ENCODE results near the gene SLC16A14.

SLC16A14 gene

DNA sequence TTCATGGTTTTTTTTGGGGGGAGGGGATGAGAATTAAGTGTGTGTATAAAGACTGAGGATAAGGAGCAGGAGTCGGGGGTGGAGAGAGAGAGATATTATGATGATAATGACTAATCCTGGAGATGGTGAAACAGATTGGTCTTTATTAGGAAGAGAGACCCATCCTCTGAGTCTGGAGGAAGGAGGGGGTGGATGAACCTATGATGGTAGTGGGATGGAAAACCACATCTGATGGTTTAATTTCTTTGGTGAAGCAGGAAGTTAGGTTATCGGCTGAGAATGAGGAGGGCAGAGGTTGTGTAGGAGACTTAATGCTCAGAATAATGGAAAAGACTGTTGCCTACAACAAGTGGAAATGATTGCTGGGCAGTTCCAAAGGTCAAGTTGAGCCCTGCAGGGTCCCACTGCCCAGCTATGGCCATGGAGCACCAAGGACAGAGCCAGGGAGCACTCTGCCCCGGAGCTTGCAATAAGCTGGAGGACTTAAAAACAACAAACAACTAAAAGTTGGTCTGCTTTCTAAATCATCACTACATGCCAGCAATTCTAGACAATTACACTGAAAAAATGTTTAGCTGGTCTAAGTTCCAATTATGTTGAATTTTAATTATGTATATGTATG lies 7.9 kb downstream of the SLC16A14 start:
- no peak for DNase-seq (ENCODE audit: low read depth in 2 of 2)
- TF ChIP-seq, protein P1, sequence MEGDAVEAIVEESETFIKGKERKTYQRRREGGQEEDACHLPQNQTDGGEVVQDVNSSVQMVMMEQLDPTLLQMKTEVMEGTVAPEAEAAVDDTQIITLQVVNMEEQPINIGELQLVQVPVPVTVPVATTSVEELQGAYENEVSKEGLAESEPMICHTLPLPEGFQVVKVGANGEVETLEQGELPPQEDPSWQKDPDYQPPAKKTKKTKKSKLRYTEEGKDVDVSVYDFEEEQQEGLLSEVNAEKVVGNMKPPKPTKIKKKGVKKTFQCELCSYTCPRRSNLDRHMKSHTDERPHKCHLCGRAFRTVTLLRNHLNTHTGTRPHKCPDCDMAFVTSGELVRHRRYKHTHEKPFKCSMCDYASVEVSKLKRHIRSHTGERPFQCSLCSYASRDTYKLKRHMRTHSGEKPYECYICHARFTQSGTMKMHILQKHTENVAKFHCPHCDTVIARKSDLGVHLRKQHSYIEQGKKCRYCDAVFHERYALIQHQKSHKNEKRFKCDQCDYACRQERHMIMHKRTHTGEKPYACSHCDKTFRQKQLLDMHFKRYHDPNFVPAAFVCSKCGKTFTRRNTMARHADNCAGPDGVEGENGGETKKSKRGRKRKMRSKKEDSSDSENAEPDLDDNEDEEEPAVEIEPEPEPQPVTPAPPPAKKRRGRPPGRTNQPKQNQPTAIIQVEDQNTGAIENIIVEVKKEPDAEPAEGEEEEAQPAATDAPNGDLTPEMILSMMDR (IDR thresholded peaks at IDR 0.05; ENCODE audit: low read depth, low read length) = no peak
- no peak overlapping the region for H3K4me3 ChIP-seq (replicated peaks in 1 of 2; ENCODE audit: low read depth in 2 of 2, low read length in 2 of 2)

DNA sequence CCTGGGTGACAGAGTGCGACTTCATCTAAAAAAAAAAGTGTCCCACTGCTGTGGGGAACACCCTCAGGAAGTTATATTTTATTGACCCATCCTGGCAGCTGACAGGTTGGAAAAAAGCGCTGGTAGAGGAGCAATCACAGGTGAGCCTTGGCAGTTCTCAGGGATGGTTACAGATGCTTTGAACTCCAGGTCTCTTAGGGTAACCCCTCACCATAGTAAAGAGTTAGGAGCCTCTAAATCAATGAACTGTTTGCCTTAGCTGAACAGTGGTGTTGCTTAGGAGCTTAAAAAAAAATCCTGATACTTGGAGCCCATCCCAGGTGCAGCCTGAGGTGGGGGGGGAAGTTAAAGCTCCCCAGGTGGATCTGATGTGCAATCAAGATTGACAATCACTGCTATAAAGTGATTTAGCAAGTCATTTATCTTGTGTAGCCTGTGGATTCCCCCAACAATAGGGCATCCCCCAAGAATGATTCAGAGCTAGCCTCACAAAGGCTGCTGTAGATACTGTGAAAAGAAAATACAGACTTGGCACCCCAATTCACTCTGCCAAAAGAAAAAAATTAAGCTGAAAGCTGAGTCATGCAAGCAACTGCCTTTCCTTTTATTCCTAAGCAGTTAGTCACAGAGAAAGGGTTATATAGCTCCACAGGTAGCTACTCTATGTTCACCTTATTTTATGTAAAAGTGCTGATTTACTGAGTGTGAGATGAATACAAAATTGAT lies 14.8 kb downstream of the SLC16A14 start:
- no peak overlapping the region for H3K4me3 ChIP-seq (replicated peaks in 1 of 2; ENCODE audit: low read depth in 2 of 2, low read length in 2 of 2)
- TF ChIP-seq, protein P1 (IDR thresholded peaks at IDR 0.05; ENCODE audit: low read depth, low read length) = no peak
- peak; percentile 38 to 82 for DNase-seq (ENCODE audit: low read depth in 2 of 2)

DNA sequence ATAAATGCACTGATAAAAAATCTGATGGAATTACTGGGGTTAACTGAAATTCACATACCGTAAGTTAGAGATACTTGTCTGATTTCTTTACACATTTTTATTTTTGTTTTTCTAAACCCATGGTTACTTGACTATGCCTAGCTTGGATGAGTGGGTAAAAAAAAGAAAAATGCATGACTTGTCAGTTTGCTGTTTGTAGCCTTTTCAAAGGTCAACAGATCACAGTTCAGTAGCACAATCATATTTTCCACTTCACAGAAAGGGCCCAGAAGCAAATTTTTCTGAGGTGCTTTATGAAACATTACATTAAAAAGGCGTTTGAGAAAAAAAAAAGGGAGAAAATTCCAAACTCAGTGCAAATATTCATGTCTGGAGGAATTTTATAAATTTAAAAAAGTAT lies 16.4 kb downstream of the SLC16A14 start:
- H3K4me3 ChIP-seq (replicated peaks in 1 of 2; ENCODE audit: low read depth in 2 of 2, low read length in 2 of 2) = no peak overlapping the region
- peak; percentile 21 to 31 for DNase-seq (ENCODE audit: low read depth in 2 of 2)
- TF ChIP-seq, protein P1 (IDR thresholded peaks at IDR 0.05; ENCODE audit: low read depth, low read length) = no peak

DNA sequence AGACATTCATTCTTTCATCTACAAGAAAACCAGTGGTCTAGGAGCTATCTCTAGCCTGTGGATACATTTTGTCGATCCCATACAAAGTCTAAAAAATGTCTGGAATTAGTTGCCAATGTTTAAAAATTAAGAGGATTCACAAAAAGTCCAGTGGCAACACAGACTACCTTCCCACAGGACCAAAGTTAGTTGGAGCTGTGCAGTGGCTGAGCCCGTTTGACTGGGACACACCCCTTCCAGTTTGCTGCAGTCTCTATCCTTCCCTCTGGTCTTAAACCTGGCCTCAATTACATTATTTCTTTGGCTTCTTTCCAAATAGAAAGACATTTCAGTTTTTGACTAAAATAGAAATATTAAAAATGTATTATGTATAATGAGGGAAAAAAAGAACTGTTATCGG lies 18.6 kb downstream of the SLC16A14 start:
- TF ChIP-seq, protein P1 (IDR thresholded peaks at IDR 0.05; ENCODE audit: low read depth, low read length) = no peak
- DNase-seq (ENCODE audit: low read depth in 2 of 2) = no peak
- H3K4me3 ChIP-seq (replicated peaks in 1 of 2; ENCODE audit: low read depth in 2 of 2, low read length in 2 of 2) = no peak overlapping the region

DNA sequence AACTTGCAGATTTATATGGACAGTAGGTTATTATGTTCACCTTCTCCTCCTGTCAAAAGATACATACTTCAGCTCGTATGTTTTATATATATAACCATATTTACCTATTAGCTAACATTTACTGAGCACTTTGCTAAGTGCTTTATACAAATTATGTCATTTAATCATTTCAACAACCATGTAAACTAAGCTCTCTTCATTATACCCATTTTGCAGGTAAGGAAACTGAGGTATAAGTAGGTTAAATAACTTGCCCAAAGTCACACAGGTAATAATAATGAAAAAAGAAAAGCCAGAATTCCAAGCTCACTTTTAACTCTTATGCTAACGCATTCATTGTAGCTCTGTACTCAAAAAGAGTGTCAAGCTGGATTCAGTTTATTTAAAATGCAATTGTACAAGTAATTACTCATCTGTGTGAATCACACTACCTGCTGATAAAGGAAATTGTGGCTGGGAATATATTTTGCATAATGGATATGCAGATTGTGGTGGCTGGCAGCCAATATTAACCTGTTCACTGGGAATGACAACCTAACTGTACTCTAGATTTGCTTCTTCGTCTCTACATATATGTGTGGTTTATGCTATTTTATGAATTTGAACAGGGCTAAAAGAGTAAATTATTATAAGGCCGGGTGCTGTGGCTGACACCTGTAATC lies 20.6 kb downstream of the SLC16A14 start:
- H3K4me3 ChIP-seq (replicated peaks in 1 of 2; ENCODE audit: low read depth in 2 of 2, low read length in 2 of 2) = no peak overlapping the region
- TF ChIP-seq, protein P1 (IDR thresholded peaks at IDR 0.05; ENCODE audit: low read depth, low read length) = no peak
- DNase-seq (ENCODE audit: low read depth in 2 of 2) = no peak

DNA sequence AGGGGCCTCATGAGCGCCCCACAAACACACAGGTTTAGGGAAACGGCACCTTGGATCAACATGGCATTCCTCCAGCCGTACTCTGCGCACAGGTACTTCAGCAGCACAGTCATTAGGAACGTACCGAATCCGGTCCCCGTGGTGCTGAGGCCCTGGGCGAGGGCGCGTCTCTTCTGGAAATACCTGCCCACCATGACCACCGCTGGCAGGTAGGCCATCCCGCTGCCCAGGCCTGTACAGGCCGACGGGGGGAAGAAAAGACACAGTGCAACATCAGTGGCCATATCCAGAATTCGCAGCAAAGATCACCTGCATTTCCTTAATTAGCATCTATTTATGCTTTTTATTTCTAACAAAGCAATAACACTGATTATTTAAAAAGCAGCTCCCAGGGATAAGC lies 22.2 kb downstream of the SLC16A14 start:
- TF ChIP-seq, protein P1 (IDR thresholded peaks at IDR 0.05; ENCODE audit: low read depth, low read length) = no peak
- no peak for DNase-seq (ENCODE audit: low read depth in 2 of 2)
- H3K4me3 ChIP-seq (replicated peaks in 1 of 2; ENCODE audit: low read depth in 2 of 2, low read length in 2 of 2) = no peak overlapping the region
